Hypothalamus (tissue), 51 donors: ENCODE measurements around the gene CLDN15.
"Not testable (repeated sequence)": the region's sequence is repeated elsewhere in the genome, so short reads cannot be mapped to it uniquely, and the experiment has no call there.

Experiments used
- DNase-seq, 51 donors: peaks; one replicate each; lab custom pipeline; 2025; lab: John Stamatoyannopoulos, UW

CLDN15 gene

GRCh38 chr7:101223528-101223927, 14.1 kb downstream of the CLDN15 start:
- no peak for DNase-seq

- no peak for DNase-seq
Observed at GRCh38 chr7:101222275-101222830, 15.2 kb downstream of the CLDN15 start.

DNA sequence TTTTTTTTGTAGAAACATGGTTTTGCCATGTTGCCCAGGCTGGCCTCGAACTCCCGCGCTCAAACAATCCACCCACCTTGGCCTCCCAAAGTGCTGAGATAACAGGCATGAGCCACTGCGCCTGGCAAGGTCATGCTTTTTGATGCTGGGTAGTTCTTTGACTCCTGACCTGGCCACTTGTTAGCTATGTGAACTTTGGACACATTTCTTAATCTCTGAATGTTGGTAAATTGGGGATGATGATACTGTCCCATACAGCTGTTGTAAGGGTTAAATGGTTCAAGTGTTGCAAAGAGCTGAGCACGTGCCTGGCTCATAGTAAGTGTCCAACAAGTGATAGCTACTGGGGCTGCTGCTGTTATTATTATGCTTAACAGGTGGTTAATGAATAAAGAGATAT, 17.3 kb downstream of the CLDN15 start:
- DNase-seq, result no peak

DNA sequence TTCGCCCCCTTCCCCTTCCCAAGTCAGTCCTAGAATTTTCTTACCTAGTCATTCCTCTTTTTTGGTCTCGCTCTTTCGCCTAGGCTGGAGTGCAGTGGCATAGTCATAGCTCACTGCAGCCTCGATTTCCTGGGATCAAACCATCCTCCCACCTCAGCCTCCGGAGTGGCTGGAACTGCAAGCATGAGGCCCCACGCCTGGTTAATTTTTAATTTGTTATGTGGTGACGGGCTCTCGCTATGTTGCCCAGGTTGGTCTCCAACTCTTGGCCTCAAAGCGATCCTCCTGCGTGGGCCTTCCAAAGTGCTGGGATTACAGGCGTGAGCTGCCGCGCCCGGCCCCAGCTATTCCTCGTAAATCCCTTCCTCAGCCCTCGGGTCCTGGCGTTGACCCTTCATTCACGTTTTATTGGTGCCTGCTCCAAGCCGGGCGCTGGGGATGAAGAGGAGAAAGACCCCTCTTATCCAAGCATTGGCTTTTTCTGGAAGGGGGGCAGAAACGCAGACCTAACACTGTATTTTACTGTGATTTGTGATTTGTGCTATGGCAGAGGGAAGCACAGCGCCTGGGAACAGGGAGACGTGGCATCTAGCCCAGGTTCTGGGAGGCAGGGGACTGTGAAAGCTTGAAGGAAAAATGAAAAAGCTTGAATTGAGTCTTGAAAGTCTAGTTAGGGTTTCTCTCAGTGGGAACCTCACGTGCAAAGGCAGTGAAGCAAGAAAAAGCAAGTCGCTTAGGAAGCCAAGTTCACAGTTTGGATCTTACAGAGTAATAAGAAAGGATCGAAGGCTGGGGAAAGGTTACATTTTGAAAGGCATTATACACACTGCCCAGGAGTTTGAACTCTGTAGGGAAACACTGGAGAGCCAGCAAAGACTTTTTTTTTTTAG, 19.1 kb downstream of the CLDN15 start:
- DNase-seq, result no peak

DNA sequence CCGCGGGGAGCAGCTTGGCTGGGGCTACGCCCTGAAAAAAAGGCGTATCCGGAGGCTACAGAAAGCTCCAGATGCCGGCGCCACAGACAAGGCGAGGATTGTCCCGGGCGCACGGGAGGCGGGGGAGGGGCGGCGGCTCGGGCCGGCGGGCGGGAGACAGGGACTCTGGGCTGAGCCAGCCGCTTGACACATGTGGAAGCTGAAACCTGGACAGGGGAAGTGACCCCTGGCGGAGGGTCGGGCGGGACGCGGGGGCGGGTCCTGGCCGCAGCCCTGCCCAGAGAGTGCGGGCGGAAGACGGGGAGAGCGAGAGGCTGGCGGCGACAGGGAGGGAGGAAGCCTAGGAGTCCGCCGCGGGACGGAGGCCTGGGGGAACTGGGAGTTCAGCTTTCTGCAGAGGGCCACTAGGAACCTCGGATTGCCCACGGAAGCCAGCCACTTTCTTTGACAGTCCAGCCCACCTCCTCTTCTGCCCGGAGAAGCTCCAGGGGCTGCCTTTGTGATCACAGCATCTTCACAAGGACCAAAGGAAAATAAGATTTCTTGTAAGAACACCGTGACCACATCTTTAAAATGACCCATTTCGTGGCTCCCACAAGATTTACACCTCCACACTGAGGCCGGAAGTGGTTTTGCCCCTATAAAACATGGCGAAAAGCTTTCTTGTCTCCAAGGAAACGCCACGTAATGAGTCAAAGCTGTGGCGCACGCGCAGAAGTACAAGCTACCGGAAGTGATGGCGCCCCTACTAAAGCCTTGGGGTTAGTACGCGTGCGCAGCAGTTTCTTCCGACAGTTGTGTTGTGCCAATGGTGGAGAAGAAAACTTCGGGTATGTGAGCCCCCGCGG, 20.0 kb downstream of the CLDN15 start, which contains the start of the genes PLOD3 and ZNHIT1:
PLOD3 (minus strand) TSS at position 194 of the 848 bp plus-strand sequence. CDS start 307 bp downstream, outside the sequence.
ZNHIT1 (plus strand) TSS at position 778 of the 848 bp plus-strand sequence; CDS start at position 809, 31 bp downstream.
- DNase-seq, result peak; percentile 57 to 98 (median 89)

DNA sequence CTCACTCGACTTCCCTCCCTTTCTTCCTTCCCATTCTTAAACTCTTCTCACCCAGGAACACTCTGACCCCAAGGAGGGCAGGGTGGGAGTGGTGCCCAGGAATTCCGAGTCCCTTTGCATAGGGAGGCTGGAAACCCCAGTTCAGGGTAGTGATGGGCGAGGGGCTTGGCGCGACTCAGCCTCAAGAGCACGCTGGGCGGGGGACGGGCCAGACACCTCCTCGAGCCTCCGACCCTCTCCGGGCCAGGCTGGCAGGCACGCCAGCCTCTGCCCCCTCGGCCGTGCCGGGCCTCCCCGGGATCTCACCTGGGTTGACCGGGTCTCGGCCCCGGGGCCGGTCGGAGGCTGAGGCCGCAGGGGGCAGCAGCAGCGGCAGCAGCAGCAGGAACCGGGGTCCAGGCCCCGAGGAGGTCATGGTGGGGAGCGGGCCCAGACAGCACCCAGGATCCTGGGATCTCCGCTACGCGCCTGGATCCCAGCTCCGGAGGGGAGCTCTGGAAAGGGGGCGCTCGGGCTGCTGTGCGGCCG, 20.7 kb downstream of the CLDN15 start:
- DNase-seq, result peak in 7 of 51 donors; percentile 16 to 63 (median 38)

- peak in 4 of 51 donors; percentile 16 to 39 (median 26) for DNase-seq
Observed at GRCh38 chr7:101216001-101216859, 21.4 kb downstream of the CLDN15 start.

DNA sequence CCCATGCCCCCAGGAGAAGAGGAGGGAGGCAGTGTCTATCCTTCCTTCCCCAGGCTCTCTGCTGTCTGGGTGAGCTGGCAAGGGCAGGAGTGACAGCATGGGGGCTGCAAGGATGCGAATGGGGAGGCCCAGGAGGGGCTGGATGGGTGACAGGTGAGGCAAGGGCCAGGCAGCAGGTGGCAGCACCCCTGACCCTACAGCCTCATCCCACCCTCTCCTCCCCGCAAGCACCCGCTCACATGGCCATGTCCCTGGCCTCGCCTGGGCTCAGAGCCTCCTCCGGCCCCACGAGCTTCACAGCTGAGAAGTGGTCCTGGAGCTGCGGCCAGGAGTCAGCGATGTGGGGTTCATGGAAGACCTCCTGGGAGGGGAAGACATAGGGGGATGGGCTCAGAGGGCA, 25.6 kb downstream of the CLDN15 start:
- DNase-seq, result no peak

DNA sequence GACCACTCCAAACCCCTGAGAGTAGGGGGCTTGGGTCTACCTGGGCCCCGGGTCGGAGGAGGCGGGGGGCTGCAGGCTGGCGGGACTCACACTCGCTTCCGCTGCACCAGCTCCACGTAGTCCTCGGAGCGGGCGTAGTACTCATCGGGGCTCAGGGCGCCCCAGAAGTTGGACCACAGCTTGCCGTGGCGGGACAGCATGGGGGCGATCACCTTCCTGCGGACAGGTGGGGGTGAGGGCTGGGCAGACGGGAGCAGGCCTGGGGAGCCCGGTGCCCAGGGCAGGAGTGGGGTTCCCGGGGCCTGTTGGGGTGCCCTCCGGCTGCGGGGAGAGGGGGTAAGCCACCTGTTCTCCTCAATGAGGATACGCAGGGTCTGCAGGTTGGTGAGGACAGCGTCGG, 26.1 kb downstream of the CLDN15 start:
- DNase-seq, result no peak

GRCh38 chr7:101210143-101210542, 27.5 kb downstream of the CLDN15 start:
- DNase-seq, result no peak

GRCh38 chr7:101208794-101209193, 28.8 kb downstream of the CLDN15 start:
- DNase-seq, result no peak

GRCh38 chr7:101207459-101207858, 30.1 kb downstream of the CLDN15 start:
- no peak for DNase-seq

DNA sequence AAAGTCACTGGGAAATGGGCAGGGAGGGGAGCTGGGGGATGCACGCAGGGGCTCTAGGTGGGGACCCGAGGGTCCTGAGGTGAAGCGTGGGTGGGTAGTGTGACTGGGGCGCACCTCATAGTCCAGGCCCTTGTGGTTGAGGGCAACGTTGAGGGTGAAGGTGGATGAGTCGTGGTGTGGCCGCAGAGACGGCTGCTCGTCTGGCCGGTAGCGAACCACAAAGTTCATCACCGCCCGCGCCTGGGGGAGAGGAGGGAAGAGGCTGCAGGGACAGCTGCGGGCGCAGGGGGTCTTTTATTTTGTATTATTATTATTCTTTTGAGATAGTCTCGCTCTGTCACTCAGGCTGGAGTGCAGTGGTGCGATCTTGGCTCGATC, 30.9 kb downstream of the CLDN15 start:
- DNase-seq, result no peak

- no peak for DNase-seq
Observed at GRCh38 chr7:101205901-101206664, 31.5 kb downstream of the CLDN15 start.

DNA sequence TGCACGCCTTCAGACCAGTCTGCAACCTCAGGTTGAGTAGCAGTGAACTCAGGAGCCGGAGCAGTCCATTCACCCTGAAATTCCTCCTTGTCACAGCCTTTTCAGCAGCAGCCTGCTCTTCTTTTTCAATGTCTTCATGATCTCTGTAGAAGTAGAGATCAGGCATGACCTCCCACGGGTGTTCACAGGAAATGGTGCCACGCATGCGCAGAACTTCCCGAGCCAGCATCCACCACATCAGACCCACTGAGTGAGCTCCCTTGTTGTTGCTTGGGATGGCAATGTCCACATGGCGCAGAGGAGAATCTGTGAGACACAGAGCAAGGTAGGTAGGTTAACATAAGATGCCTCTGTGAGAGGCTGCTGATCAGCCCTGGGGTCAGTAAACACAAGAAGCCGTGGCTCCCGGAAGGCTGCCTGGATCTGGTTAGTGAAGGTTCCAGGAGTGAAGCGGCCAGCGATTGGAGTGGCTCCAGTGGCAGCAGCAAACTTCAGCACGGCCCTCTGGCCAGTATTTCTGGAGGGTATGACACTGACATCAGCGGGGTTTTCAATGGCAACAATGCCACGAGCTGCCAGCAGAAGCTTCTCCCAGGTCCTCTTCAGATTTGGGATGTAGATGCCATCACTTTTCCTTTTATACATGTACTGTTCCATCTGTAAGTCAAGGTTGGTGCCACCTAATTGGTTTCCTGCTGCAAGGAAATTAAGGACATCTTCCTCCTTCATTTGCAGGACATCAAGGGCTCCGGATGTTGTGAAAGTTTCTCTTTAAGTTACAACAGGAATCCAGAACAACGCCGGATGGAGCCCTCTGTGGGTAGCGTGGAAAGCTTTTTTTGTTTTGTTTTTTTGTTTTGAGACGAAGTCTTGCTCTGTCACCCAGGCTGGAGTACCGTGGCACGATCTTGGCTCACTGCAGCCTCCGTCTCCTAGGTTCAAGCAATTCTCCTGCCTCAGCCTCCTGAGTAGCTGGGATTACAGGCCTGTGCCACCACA, 33.6 kb downstream of the CLDN15 start:
- not testable (repeated sequence) for DNase-seq

DNA sequence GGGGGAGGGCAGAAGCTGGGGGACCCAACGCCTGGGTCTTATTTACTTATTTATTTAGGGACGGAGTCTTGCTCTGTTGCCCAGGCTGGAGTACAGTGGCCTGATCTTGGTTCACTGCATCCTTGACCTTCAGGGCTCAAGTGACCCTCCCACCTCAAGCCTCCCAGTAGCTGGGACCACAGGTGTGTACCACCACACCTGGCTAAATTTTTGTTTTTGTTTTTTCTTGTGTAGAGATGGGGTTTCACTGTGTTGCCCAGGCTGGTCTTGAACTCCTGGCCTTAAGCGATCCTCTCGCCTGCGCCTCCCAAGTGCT, 35.0 kb downstream of the CLDN15 start:
- DNase-seq, result no peak

DNA sequence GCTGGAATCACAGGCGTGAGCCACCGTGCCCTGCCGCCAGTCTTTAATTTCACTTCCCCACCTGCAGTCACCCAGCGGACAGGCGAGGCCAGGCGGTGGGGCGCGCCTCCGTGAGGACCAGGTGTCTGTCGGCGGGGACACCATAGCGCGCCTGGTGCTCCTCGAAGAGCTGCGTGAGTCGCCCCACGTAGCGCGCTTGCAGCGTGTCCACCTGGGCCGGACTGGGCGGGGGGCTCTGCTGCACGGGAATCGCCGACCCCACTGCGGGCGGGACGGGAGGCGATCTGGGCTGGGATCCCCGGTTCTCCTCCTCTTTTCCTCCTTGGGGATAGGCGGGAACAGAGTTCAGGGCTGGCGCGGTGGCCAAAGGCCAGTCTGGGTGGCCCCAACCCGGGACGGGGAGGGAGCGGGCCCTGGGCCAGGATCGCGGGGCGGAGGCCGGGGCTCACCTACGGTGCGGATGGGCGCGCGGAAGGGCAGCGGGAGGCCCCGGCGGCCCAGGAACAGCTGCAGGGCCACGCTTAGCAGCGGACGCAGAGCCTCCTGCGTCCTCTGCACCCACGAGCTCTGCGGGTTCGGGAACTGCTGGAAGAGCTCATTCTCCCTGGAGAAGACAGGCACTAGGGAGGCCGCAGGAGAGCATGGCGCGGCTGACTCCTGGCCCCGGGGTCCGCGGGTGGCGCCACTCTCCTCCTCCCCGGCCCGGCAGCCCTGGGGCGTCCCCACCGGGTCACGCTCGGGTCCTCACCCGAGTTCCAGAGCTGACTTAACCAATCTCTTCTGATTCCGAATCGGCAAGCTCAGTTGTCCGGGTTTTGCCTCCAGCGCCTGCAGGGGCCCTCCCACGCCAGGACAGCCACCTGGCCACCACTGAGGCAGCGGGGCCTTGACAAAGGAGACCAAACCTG, 35.7 kb downstream of the CLDN15 start:
- no peak for DNase-seq
